ENCODE results near the gene MACF1.

GRCh38 chr1:39500862-39501389 lies 296.4 kb downstream of the MACF1 start:
- TF ChIP-seq RAD21 (IDR thresholded peaks at IDR 0.05) (no peak), YY1 (IDR thresholded peaks at IDR 0.05) (no peak), JUND (IDR thresholded peaks at IDR 0.05) (no peak), MAX (IDR thresholded peaks at IDR 0.05) (no peak), TAF1 (conservative IDR thresholded peaks at IDR 0.05) (no peak), GABPA (IDR thresholded peaks at IDR 0.05 in 1 of 2, conservative IDR thresholded peaks at IDR 0.05 in 1 of 2) (no peak), SP1 (IDR thresholded peaks at IDR 0.05) (no peak), NR2F2 (IDR thresholded peaks at IDR 0.05) (no peak), HNF4G (IDR thresholded peaks at IDR 0.05) (no peak), RXRA (IDR thresholded peaks at IDR 0.05) (no peak)
- TF ChIP-seq, protein P1, sequence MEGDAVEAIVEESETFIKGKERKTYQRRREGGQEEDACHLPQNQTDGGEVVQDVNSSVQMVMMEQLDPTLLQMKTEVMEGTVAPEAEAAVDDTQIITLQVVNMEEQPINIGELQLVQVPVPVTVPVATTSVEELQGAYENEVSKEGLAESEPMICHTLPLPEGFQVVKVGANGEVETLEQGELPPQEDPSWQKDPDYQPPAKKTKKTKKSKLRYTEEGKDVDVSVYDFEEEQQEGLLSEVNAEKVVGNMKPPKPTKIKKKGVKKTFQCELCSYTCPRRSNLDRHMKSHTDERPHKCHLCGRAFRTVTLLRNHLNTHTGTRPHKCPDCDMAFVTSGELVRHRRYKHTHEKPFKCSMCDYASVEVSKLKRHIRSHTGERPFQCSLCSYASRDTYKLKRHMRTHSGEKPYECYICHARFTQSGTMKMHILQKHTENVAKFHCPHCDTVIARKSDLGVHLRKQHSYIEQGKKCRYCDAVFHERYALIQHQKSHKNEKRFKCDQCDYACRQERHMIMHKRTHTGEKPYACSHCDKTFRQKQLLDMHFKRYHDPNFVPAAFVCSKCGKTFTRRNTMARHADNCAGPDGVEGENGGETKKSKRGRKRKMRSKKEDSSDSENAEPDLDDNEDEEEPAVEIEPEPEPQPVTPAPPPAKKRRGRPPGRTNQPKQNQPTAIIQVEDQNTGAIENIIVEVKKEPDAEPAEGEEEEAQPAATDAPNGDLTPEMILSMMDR (IDR thresholded peaks at IDR 0.05; ENCODE audit: low read depth, low read length, missing input control), result no peak
- TF ChIP-seq, protein P2, sequence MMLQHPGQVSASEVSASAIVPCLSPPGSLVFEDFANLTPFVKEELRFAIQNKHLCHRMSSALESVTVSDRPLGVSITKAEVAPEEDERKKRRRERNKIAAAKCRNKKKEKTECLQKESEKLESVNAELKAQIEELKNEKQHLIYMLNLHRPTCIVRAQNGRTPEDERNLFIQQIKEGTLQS (IDR thresholded peaks at IDR 0.05), result no peak
- TF ChIP-seq, protein P3, sequence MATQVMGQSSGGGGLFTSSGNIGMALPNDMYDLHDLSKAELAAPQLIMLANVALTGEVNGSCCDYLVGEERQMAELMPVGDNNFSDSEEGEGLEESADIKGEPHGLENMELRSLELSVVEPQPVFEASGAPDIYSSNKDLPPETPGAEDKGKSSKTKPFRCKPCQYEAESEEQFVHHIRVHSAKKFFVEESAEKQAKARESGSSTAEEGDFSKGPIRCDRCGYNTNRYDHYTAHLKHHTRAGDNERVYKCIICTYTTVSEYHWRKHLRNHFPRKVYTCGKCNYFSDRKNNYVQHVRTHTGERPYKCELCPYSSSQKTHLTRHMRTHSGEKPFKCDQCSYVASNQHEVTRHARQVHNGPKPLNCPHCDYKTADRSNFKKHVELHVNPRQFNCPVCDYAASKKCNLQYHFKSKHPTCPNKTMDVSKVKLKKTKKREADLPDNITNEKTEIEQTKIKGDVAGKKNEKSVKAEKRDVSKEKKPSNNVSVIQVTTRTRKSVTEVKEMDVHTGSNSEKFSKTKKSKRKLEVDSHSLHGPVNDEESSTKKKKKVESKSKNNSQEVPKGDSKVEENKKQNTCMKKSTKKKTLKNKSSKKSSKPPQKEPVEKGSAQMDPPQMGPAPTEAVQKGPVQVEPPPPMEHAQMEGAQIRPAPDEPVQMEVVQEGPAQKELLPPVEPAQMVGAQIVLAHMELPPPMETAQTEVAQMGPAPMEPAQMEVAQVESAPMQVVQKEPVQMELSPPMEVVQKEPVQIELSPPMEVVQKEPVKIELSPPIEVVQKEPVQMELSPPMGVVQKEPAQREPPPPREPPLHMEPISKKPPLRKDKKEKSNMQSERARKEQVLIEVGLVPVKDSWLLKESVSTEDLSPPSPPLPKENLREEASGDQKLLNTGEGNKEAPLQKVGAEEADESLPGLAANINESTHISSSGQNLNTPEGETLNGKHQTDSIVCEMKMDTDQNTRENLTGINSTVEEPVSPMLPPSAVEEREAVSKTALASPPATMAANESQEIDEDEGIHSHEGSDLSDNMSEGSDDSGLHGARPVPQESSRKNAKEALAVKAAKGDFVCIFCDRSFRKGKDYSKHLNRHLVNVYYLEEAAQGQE (IDR thresholded peaks at IDR 0.05), result no peak
- TF ChIP-seq, protein P4, sequence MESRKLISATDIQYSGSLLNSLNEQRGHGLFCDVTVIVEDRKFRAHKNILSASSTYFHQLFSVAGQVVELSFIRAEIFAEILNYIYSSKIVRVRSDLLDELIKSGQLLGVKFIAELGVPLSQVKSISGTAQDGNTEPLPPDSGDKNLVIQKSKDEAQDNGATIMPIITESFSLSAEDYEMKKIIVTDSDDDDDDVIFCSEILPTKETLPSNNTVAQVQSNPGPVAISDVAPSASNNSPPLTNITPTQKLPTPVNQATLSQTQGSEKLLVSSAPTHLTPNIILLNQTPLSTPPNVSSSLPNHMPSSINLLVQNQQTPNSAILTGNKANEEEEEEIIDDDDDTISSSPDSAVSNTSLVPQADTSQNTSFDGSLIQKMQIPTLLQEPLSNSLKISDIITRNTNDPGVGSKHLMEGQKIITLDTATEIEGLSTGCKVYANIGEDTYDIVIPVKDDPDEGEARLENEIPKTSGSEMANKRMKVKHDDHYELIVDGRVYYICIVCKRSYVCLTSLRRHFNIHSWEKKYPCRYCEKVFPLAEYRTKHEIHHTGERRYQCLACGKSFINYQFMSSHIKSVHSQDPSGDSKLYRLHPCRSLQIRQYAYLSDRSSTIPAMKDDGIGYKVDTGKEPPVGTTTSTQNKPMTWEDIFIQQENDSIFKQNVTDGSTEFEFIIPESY (IDR thresholded peaks at IDR 0.05), result no peak
